Frontal cortex (tissue), 4 donors: ENCODE data around the gene APCDD1. TPM values are rescaled to one million over a fixed set of nuclear protein-coding genes. Genes with fewer than 3 reads are reported as not detected.
"Not testable (repeated sequence)": the region's sequence is repeated elsewhere in the genome, so short reads cannot be mapped to it uniquely, and the experiment has no call there.

ENCODE experiments used
- DNase-seq, 2 donors: peaks; one replicate each; pipeline ENCODE4 v3.0.0; 2012; ENCODE audit warnings: low spot score in 2 of 2
- FAIRE-seq: peaks from 2 replicates; lab custom pipeline; 2012; peaks lifted over from hg19 to GRCh38; lab: Jason Lieb, UNC
- total RNA-seq: library from RNA; depleted of rRNA; stranded (reverse); fragments of >200 nt; gene quantifications from one replicate; pipeline ENCODE4 v1.2.3, GENCODE V29; 2014
- donor health status: control.
- donor health status: control.
- donor health status: control.

APCDD1 gene
- total RNA-seq, 1 donor from 2014 or later, result 10.6 TPM

DNA sequence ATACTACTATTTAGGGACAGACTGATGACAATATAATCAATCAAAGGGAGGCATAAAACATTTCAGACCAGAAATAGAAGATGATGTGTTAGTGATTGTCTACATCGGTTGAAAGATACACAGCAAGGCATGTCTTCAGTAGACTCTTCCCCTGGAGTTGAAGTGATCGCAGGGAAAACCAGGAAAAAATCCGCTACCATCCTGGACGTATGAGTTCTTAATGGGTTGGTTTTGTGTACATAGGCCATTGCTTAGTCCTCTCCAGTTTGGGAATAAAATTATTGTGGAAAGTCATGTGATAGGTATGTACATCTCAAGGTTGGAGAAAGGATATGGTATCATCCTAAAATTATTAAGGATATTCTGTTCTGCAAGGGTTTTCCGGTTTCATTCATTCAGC, 4.3 kb downstream of the APCDD1 start:
- no peak for DNase-seq
- FAIRE-seq, result no peak

DNA sequence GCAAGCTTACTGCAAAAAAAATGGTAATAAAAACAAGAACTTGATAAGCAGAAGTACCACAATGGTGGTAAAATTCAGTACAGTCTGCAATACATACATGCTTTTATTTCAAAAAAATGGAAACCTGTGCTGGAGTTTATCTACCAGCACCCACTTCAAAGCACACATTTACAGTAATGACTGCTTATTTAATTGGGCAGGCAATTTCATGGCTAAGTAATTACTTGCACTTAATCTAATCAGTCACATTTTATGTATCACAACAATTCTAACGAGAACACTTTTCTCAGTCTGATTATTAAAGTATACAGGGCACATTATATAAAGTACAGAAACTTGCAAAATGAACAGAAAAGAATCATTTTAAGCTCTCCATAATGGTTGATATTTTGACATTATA, 5.2 kb downstream of the APCDD1 start:
- FAIRE-seq (no peak), DNase-seq (no peak)

DNA sequence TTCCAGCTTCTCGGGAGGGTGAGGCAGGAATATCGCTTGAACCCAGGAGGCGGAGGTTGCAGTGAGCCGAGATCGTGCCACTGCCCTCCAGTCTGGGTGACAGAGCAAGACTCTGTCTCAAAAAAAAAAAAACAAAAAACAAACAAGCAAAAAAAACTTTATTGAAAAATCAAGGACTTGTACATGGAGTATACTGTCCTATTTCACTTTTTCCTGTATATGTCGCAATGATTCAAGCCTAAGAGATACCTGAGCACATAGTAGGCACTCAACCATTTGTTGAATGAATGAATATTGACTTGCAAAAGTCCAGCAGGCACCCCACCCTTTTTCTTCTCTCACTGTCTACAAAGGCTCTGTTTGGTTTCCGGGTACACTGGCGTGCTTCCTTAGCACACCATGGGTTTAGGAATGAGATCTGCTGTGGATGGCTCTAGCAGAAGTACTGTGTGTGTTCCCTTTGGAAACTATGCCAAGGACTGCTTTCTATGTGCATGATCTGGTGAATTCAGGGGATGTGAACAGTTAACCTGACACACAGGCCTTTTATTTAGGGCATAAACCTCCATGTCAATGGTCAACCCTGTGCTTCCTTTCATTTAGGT, 6.1 kb downstream of the APCDD1 start:
- DNase-seq (no peak), FAIRE-seq (no peak)

DNA sequence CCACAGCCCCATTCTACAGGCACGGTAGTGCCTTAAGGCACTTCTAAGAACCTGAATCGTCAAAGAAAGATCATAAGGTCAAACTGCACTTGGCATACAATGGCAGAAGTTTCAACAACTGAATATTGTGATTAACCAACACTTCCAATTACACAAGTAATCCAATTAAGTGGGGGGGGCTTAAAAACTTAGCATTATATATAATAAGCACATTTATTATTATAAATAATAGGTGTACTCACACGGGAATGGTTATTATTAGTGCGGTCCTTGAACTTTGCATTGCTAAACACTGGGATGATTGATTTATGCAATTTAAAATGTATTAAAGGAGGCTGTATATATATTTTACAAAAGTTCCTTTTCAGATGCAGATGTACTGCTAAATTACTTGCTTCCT, 7.6 kb downstream of the APCDD1 start:
- no peak for DNase-seq

DNA sequence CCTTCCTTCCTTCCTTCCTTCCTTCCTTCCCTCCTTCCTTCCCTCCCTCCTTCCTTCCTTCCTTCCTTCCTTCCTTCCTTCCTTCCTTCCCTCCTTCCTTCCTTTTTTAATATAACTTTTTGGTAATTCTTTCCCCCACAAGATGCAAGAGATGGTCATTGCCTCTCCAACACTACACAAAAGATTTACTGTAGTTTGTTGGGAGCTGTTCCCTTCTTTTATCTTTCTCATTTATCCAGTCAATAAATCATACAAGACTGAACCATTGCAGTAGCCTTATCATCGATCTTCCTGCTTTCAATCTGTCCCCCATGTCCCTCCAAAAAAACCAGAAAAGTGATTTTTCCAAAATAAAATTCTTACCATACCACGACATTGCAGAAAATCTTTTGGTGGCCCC, 8.2 kb downstream of the APCDD1 start:
- no peak for FAIRE-seq
- DNase-seq, result no peak

More for the DNA sequence above, 7.6 kb downstream of the APCDD1 start:
- no peak for FAIRE-seq

DNA sequence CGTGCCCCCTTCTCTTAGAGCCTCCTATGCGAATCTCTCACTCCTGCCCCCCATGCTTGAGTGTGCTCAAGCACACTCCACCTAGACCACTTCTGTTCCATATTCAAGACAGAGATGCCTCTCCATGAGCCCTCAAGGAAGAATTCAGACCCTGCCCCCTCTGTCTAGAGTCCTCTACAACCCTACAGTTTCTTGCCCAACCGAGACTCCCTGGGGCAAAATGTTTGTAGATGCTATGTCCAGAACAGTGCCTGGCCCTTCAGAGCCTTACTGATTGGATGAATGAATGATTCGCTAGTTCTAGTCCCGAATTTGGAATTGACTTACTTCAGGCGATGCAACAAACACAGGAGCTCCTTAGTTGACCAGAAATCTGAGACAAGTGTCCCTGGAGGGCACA, 8.7 kb downstream of the APCDD1 start:
- no peak for DNase-seq
- no peak for FAIRE-seq

DNA sequence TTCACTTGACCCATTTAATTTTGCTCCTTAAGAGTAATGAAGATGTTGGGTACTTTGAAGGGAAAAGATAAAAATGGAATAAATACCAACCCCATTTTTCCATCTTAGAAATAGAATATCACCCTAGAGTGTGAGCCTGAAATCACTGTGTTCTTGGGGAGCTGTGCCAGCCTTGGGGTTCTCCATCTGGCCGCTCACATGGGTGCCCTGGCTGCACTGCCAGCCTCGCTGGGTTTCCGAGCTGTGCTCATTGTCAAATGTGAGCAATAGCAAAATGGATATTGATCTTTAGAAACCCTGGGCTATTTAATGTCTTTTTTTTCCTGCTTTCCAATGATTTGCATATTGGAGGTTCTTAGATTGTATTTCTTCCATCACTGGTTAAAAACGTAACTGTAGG, 9.3 kb downstream of the APCDD1 start:
- no peak for FAIRE-seq

DNA sequence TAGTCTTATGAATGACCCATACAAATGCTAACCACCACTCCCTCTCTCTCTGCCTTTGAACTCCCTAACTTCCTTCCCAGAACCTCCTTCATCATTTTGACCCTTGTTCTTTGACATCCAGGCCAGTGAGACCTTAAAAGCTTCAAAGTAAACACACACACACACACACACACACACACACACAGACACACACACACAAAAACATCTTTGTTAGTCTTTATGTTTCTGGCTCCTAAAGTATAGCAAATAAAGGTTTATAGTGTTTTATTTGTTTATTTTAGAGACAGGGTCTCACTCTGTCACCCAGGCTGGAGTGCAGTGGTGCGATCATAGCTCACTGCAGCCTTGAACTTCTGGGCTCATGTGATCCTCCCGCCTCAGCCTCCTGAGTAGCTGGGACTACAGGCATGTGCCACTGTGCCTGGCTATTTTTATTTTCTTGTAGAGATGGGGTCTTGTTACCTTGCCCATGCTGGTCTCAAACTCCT, 9.8 kb downstream of the APCDD1 start:
- not testable (repeated sequence) for DNase-seq

More for the DNA sequence above, 9.3 kb downstream of the APCDD1 start:
- no peak for DNase-seq

DNA sequence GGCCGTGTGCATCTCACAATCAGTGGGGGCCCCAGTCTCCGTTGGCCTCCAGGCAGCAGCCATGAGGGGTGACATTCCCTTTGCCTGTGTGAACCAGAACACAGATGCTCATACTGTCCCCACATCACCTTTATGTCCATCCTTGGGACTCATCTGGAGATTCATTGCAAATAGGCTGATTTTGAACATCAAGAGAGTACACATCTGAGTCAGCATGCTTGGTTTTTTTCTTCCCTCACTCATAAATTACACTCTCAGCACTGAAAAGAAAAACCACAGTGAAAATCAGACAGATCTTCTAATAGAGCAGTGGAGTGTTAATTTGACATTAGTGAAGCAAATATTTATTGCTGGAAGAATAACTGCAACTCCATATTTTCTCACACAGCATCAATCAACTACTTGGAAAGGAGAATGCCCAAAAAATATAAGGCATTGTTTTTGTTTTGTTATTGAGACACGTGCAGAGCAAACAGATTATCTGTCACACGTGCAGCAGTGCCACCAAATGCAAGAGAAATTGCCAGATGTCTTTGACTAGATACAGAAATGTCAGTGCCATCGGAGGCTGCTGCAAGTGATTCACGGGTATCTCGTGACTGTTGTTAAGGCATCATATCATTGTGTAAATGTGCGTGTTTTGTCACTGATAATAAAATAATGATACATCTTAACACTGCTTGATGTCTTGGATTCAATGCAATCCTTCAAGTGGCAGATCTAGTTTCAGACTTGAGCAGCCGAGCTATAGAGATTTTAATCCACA, 10.9 kb downstream of the APCDD1 start:
- DNase-seq, result no peak
- FAIRE-seq, result no peak

More for the DNA sequence above, 9.8 kb downstream of the APCDD1 start:
- FAIRE-seq, result not testable (repeated sequence)

DNA sequence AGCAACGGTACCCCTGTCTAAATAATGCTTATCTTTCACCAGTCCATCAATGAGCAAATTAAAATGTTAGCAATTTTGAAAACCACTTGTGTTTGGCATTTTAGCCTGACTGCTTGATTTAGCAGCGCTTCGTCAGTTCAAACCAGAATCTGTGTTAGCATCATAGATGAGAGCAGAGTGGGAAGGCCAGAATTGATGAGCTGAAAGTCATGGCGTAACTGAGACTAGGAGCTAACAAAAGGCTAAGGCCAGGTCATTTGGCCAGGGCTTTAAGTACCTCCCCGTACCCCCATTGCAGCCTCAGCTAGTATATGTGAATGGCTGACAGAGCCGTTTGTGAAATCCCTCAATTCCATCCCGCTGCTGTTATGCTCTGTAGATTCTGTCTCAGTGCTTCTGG, 16.0 kb downstream of the APCDD1 start:
- DNase-seq, result no peak
- no peak for FAIRE-seq

DNA sequence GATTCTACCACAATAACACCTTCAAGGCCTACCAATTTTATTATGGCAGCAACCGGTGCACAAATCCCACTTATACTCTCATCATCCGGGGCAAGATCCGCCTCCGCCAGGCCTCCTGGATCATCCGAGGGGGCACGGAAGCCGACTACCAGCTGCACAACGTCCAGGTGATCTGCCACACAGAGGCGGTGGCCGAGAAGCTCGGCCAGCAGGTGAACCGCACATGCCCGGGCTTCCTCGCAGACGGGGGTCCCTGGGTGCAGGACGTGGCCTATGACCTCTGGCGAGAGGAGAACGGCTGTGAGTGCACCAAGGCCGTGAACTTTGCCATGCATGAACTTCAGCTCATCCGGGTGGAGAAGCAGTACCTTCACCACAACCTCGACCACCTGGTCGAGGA, 17.1 kb downstream of the APCDD1 start:
- FAIRE-seq (no peak), DNase-seq (no peak)

DNA sequence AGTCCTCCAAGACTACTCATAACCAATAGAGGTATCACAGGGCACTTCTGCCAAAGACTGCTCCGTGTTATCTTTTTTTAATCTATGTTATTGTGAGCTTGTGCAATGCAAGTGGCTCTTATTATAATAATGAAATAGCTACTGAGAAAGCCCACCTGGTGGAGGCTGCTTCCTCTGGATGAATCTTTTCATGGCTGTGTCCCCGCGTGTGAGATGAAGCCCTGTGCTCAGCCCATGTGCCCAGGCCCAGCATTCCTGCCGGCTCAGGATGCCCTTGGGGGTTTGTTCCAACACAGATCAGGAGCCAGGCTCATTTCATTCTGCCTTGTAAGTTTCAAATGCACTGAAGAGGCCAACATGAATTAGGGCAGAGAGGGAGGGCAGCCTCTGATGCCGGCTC, 18.7 kb downstream of the APCDD1 start:
- DNase-seq (no peak), FAIRE-seq (no peak)

DNA sequence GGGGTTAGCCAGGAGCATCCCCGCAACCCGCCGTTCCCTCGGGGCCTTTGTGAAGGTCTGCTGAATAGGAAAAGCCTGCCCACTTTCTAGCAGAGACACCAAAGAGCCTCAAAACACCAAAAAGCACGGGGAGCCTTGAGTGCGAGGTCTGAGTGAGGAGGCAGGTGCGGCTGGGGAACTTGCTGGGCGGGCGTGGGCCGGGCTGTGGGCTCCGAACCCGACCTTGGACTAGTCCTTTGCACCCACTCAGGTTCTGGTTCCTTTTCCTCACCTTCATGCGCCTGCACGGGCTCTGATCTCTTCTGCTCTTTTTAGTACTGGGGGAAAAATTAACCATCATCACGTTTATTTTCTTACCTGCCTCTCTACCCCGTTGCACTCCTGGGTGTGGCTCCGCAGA, 19.9 kb downstream of the APCDD1 start:
- FAIRE-seq (no peak), DNase-seq (no peak)

DNA sequence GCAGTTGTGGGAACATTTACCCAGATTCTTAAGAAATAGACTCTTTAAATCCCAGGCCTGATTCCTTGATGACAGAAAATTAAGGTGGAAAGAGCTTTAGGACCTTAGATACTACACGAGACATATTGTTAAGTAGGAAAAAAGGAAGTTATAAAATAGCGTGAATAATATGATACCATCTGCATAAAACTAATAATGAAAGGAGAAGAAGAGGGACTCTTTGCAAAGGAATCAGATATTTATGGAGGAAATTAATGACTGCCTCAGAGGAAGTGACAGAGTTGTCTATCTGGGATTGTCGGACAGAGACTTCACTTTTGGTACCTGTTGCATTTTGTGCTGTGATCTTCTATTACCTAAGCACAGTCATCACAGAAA, 20.8 kb downstream of the APCDD1 start:
- FAIRE-seq (no peak), DNase-seq (no peak)

DNA sequence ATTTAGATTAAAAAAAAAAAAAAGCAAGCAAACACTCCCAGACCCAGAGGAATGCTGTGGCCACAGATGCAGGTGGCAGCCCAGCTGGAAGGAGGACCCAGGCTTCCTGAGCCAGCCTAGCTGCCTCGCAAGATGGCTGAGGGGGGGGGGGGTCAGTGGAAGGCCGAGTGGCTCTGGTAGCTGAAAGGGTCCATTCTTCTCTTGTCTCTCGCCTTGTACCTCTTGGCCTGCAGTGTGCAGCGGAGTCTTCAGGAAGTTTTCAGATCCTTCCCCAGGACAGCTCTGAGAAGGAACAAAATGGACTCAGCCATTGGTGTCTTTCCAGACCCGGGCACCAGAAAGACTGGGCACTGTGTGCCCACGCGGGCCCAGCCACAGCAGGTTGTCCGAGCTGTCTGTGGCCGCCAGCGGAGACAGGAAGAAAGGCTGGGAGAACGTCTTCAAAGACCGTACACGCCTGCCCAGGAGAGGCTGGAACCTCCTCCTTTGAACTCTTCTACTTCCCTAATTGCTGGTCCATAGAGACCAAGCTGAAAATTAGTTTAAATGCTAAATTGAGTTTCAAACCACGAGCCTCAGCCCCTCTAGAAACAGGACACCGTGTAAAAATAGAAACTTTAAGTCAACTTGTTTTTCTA, 21.3 kb downstream of the APCDD1 start:
- DNase-seq (no peak), FAIRE-seq (no peak)

DNA sequence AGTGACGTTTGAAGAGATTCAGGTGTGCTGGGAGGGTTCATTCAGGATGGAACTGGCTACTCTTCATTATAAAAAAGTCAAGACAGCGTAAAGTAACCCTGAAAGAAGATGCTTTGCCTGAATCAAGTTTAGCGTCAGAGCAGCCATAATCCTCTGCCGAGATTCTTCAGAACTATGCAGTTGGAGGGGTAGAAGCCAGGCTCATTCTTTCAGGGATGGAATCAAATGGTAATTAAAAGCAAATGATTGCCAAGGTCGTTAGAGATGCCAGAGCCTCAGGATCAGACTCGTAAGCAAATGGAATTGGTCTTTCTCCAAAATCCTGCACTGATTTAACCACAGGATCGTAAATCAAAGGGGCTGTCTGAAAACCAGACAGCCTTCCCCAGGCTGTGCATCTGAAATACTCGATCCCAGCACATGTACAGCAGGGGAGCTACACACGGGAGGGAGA, 21.9 kb downstream of the APCDD1 start:
- FAIRE-seq (no peak), DNase-seq (no peak)

DNA sequence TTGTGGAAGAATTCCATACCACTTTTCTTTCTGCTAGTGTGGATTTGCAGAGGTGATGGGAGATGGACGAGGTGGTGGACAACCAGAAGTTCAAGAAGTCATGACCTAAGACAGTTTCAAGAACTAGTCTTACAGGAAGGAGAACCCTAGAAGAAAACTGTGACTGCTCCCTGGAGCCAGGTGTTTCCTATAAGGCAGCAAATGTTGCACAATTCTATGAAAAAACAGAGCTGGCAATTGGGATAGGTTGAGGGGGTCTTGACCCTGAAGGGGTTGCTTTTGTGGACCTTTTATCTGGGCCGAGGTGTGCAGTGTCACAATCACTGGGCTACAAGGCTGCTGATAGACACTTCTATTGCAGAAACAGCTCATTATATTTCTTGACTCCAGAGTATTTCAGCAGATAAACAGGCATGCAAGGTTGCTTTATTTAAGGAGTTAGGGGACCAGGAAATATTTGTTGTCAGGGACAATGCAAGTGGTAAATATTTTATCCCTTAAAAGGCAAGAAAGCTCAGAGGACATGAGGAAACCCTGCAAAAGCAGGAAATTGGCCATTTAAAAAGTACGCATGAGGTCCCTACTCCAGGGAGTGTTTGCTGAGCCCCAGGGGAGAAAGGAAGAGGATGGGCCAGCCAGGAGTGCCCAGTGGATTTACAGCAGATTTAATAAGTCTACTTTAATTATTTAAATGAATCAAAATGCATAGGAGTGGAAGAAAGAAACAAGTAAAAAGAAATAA, 22.9 kb downstream of the APCDD1 start:
- FAIRE-seq (no peak), DNase-seq (no peak)

DNA sequence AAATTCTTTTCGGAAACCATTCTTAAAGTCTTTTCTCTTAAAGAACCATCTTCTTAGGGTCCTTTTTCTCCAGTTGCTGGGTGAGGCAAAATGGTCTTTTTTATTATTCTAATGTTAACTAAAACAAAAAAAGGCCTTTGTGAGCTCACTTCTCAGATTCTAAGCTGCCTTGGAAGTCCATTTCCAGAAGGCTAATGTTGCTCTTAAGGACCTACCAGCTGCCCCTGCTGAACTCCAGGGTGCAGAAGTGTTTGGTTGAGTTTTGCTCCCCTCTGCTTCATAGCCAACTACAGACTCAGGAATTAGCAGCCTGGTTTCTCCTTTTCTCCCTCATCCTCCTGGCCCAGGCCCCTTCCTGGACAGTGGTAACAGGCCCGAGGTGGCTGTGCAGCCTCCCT, 23.4 kb downstream of the APCDD1 start:
- FAIRE-seq (no peak), DNase-seq (no peak)

DNA sequence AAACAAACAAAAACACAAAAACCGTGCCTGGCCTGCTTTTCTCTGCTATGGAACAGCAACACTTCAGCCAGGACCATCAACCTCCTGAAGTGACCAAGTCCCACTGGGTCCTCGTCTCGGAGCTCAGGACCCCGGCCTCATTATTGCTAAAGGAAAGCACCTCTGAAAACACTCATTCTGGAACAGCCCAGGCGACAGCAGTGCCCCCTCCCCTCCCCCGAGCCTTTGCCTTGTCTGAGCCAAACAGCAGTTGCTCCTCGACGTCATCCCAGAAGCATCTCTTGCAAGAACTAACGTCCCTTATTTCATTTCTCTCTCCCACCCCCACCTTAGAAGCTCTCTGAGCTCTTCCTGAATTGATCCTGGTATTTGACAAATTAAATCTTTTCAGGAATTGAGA, 27.4 kb downstream of the APCDD1 start:
- FAIRE-seq (no peak), DNase-seq (no peak)

DNA sequence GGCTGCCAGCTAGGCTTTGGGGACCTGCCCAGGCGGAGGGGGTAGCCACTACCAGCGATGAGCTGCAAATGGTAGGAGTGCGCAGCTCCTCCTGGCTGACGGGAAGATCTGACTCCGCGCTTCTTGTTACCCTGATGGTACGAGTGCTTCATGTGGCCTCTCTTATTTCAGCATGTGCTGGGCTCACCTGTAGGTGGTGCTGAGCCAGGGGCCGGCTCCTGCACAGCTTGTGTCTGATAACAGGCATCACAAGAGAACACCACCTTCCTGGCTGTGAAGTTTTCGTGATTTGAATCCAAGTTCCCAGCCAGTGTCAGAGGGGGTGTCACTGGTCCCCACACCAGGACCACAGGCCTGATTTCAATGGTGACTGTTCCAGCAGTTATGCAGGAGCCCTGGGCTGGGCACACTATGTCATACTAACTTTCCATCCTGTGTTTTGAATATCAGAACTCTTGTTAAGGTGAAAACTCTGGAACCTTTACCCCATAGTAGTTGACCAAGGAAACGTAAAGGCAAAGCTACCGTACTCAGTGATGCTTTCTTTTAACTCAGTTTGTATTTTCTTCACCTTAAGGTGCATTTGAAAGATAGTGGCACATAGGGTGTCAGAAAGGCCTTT, 28.0 kb downstream of the APCDD1 start:
- FAIRE-seq (no peak), DNase-seq (no peak)
